ENCODE measurements around the gene LARGE2. TPM values are rescaled to one million over a fixed set of nuclear protein-coding genes. Genes with fewer than 3 reads are reported as not detected.

LARGE2 gene
- polyA plus RNA-seq, 1 donor, result 0.44 TPM

GRCh38 chr11:45968901-45969300 lies 46.4 kb downstream of the LARGE2 start:
- no peak for DNase-seq

- no peak for DNase-seq
These were observed 51.1 kb downstream of the LARGE2 start for GRCh38 chr11:45973601-45974000.

GRCh38 chr11:45974806-45975205 lies 52.4 kb downstream of the LARGE2 start:
- DNase-seq, result no peak

Other genes with a start within 250 kb of the LARGE2 start
- gene SLC35C1, start 117.5 kb upstream of the LARGE2 start, polyA plus RNA-seq (ENCODE audit: insufficient read length), result 8.0 TPM
- 30.7 TPM for gene CRY2, start 75.2 kb upstream of the LARGE2 start, polyA plus RNA-seq (ENCODE audit: insufficient read length)
- 50.0 TPM for gene MAPK8IP1, start 37.0 kb upstream of the LARGE2 start, polyA plus RNA-seq (ENCODE audit: insufficient read length)
- 0.26 TPM for gene FREY1, start 15.4 kb upstream of the LARGE2 start, polyA plus RNA-seq (ENCODE audit: insufficient read length)
- 14.7 TPM for gene PEX16, start 4.8 kb upstream of the LARGE2 start, polyA plus RNA-seq (ENCODE audit: insufficient read length)
- gene PHF21A, start 198.8 kb downstream of the LARGE2 start, polyA plus RNA-seq (ENCODE audit: insufficient read length), result 37.4 TPM

Measured in hindlimb muscle (tissue), 1 donor.